Panc1 (cell line): ENCODE measurements around the gene ASH1L. TPM values are rescaled to one million over a fixed set of nuclear protein-coding genes. Genes with fewer than 3 reads are reported as not detected.
A peak's percentile ranks its signal among the peaks of the same experiment; 100 is the strongest.

ENCODE experiments used
- ATAC-seq: fragments of 200-7000 bp; cut with Tn5 transposase; 2 replicates; pipeline ENCODE4 v1.9.1; 2020; ENCODE audit warnings: mild to moderate bottlenecking, moderate library complexity
- BruUV-seq: library from RNA; stranded (reverse); fragments of 400-500 nt; replicated peaks from 2 replicates; lab custom pipeline; 2021; lab: Mats Ljungman, UMichigan
- CTCF ChIA-PET: fragments of 300-600 bp; sonication (Branson Sonifier 250); formaldehyde crosslinking; loops from one replicate; lab custom pipeline; 2022; ENCODE audit warnings: antibody characterized with exemption; lab: Charles Lee
- POLR2A ChIA-PET: fragments of 300-600 bp; sonication (Branson Sonifier 250); formaldehyde crosslinking; loops from one replicate; lab custom pipeline; 2022; ENCODE audit warnings: antibody characterized with exemption; lab: Charles Lee
- DNase-seq: peaks from one replicate; pipeline ENCODE4 v3.0.0-alpha.2; 2010; ENCODE audit warnings: low read depth, low spot score
- H3K27ac ChIP-seq: 2 replicates; pipeline ENCODE4 v1.5.1; 2011; ENCODE audit warnings: mild to moderate bottlenecking, low read length, inconsistent platforms
- H3K27me3 ChIP-seq: fragments of 200-500 bp; sonication (Bioruptor generic); 2 replicates; pipeline ENCODE4 v1.6.0; 2014; ENCODE audit warnings: low read length, inconsistent platforms; ENCODE audit not compliant: control insufficient read depth, insufficient read depth
- H3K36me3 ChIP-seq: fragments of 200-500 bp; sonication (Bioruptor generic); 2 replicates; pipeline ENCODE4 v1.5.1; 2014; ENCODE audit warnings: inconsistent platforms, mild to moderate bottlenecking, low read length, moderate library complexity; ENCODE audit not compliant: control insufficient read depth, insufficient read depth
- H3K4me1 ChIP-seq: 2 replicates; pipeline ENCODE4 v1.5.1; 2011; ENCODE audit warnings: inconsistent platforms, mild to moderate bottlenecking, low read length, moderate library complexity; ENCODE audit not compliant: control insufficient read depth, insufficient read depth
- H3K4me3 ChIP-seq, 2 experiments: 2 replicates each; pipeline ENCODE4 v1.5.1; 2011 to 2012; ENCODE audit warnings: low read depth in 2 of 2, low read length in 2 of 2, mild to moderate bottlenecking in 2 of 2, inconsistent platforms in 1 of 2, moderate library complexity in 1 of 2
- H3K9me3 ChIP-seq: fragments of 200-500 bp; sonication (Bioruptor generic); 2 replicates; pipeline ENCODE4 v1.5.1; 2014; ENCODE audit warnings: low read depth, mild to moderate bottlenecking, inconsistent platforms, low read length, moderate library complexity; ENCODE audit not compliant: control insufficient read depth, insufficient read depth
- CTCF ChIP-seq: fragments of 450-650 bp; IDR thresholded peaks from 2 replicates; pipeline ENCODE4 v1.5.1; 2017; ENCODE audit warnings: mild to moderate bottlenecking
- POLR2AphosphoS5 ChIP-seq: IDR thresholded peaks from 2 replicates; pipeline ENCODE4 v1.6.1; 2012; ENCODE audit warnings: mild to moderate bottlenecking, low read depth, low read length, moderate library complexity
- REST ChIP-seq, 2 experiments: IDR thresholded peaks; 2 replicates each; pipeline ENCODE4 v1.6.1; 2011 to 2012; ENCODE audit warnings: low read depth in 2 of 2, control low read depth in 1 of 2, low read length in 1 of 2, mild to moderate bottlenecking in 1 of 2, moderate library complexity in 1 of 2; ENCODE audit not compliant: insufficient read depth in 1 of 2
- SIN3A ChIP-seq: IDR thresholded peaks from 2 replicates; pipeline ENCODE4 v1.6.1; 2012; ENCODE audit warnings: low read depth, mild to moderate bottlenecking, low read length, moderate library complexity, borderline replicate concordance; ENCODE audit not compliant: insufficient read depth
- TCF7L2 ChIP-seq: IDR thresholded peaks from 2 replicates; pipeline ENCODE4 v1.6.1; 2011; ENCODE audit warnings: mild to moderate bottlenecking, low read depth, low read length, inconsistent platforms
- in situ Hi-C: cut with HindIII; loops from 2 replicates; pipeline ENCODE4 v1.10.0; 2016; ENCODE audit warnings: low sequenced_read_pairs, low pct_unique_long_range_greater_than_20kb
- intact Hi-C: fragments of 100-400 bp; cut with micrococcal nuclease; formaldehyde crosslinking; loops from one replicate; pipeline ENCODE4 v1.10.0; 2022; ENCODE audit not compliant: unreplicated experiment
- total RNA-seq: library from RNA; stranded (reverse); gene quantifications from one replicate; pipeline ENCODE4 v1.2.1, GENCODE V29; 2021; ENCODE audit not compliant: unreplicated experiment

The ASH1L gene
- total RNA-seq, 1 experiment from 2014 or later: 40.9 TPM

GRCh38 chr1:155316922-155317321 lies 245.7 kb downstream of the ASH1L start:
- H3K4me1 ChIP-seq: peaks cover 20% of the 10 kb centered on the region
- ChIA-PET CTCF (interaction anchor here (0.6 kb wide), 1 partner anchor 9 kb away, joined by 5 read pairs; the partner anchor contains the start of gene FDPS), POLR2A (interaction anchor here (0.9 kb wide), 1 partner anchor 66 kb away, joined by 3 read pairs; no protein-coding TSS in a partner anchor)
- H3K9me3 ChIP-seq: no peaks in the 10 kb centered on the region
- H3K27me3 ChIP-seq: no peaks in the 10 kb centered on the region
- H3K4me3 ChIP-seq: no peak overlapping the region
- H3K36me3 ChIP-seq: no peaks in the 10 kb centered on the region
- no peak for ATAC-seq
- TF ChIP-seq REST (IDR thresholded peaks at IDR 0.05; ENCODE audit: insufficient read depth in 1 of 2, low read depth in 2 of 2, low read length in 1 of 2) (no peak), SIN3A (no peak), POLR2AphosphoS5 (no peak), CTCF (no peak), TCF7L2 (no peak)
- intact Hi-C loops (no loop called here), in situ Hi-C loops (no loop called here)
- no peak overlapping the region for H3K27ac ChIP-seq
- no peak for DNase-seq
- TSS peak; percentile 31 for BruUV-seq

- Histone ChIP-seq H3K36me3 (peaks cover 7% of the 10 kb centered on the region; the same call in 1 of the 2 replicates), H3K27ac (no peak overlapping the region), H3K9me3 (no peaks in the 10 kb centered on the region), H3K4me1 (peaks cover 7% of the 10 kb centered on the region; the same call in 1 of the 2 replicates), H3K27me3 (no peaks in the 10 kb centered on the region), H3K4me3 (no peak overlapping the region)
- TF ChIP-seq REST (IDR thresholded peaks at IDR 0.05; ENCODE audit: insufficient read depth in 1 of 2, low read depth in 2 of 2, low read length in 1 of 2) (no peak), POLR2AphosphoS5 (no peak), SIN3A (no peak), CTCF (no peak), TCF7L2 (no peak)
- ChIA-PET POLR2A (interaction anchor here (0.6 kb wide), 1 partner anchor 14 kb away, joined by 5 read pairs; no protein-coding TSS in a partner anchor), CTCF (no interaction called here)
- BruUV-seq: no TSS peak
- in situ Hi-C loops: no loop called here
- DNase-seq (no peak), ATAC-seq (no peak)
- intact Hi-C loops: loop anchor here (2.0 kb wide), 1 partner anchor 30 kb away; no protein-coding TSS in a partner anchor
These were observed 249.3 kb downstream of the ASH1L start for GRCh38 chr1:155313261-155313660.
